Uterus (tissue), 2 donors: ENCODE data around the gene FAN1.

ENCODE experiments used
- CTCF ChIP-seq, 4 experiments: fragments of 200-600 bp in 2 of 4; fragments of 450-650 bp in 2 of 4; sonication (generic) in 2 of 4; IDR thresholded peaks; one replicate each; pipeline ENCODE4 v1.5.1; 2016 to 2019; ENCODE audit warnings: antibody characterized with exemption in 4 of 4, mild to moderate bottlenecking in 2 of 4, moderate library complexity in 1 of 4
- POLR2A ChIP-seq, 2 donors: fragments of 450-650 bp; IDR thresholded peaks; one replicate each; pipeline ENCODE4 v1.6.1; 2016; ENCODE audit warnings: antibody characterized with exemption in 2 of 2, mild to moderate bottlenecking in 1 of 2, moderate library complexity in 1 of 2

GRCh38 chr15:30962079-30962478 is 58.4 kb downstream of the FAN1 start:
- no peak for TF ChIP-seq CTCF (IDR thresholded peaks at IDR 0.05)
- TF ChIP-seq POLR2A (IDR thresholded peaks at IDR 0.05) = no peak
